Measurements from ENCODE around the gene MACROH2A1.
A peak's percentile ranks its signal among the peaks of the same experiment; 100 is the strongest.

Gene MACROH2A1
- total RNA-seq: 113 to 163 (median 130) reads per million in 4 experiments

- peak; percentile 59 for DNase-seq
Observed at GRCh38 chr5:135398855-135399793, at the start of gene MACROH2A1. Gene MACROH2A1 (minus strand): TSS chr5:135399231. CDS start chr5:135389093, 10,138 bp downstream.

GRCh38 chr5:135448071-135448739 lies 49.2 kb upstream of the MACROH2A1 start:
- DNase-seq: no peak

GRCh38 chr5:135447298-135447929 lies 48.4 kb upstream of the MACROH2A1 start, which contains the start of gene DCANP1:
Gene DCANP1 (minus strand): TSS chr5:135447348. CDS start chr5:135447108, 240 bp downstream.
- DNase-seq: no peak

GRCh38 chr5:135446615-135447014 lies 47.6 kb upstream of the MACROH2A1 start:
- no peak for DNase-seq

- DNase-seq: no peak
Observed at GRCh38 chr5:135446206-135446605, 47.2 kb upstream of the MACROH2A1 start.

GRCh38 chr5:135445306-135445985 lies 46.4 kb upstream of the MACROH2A1 start:
- no peak for DNase-seq

GRCh38 chr5:135444881-135445280 lies 45.9 kb upstream of the MACROH2A1 start:
- no peak for DNase-seq

GRCh38 chr5:135444360-135444759 lies 45.3 kb upstream of the MACROH2A1 start:
- no peak for DNase-seq

GRCh38 chr5:135443161-135443960 lies 44.3 kb upstream of the MACROH2A1 start:
- DNase-seq: no peak

GRCh38 chr5:135442431-135443160 lies 43.6 kb upstream of the MACROH2A1 start:
- no peak for DNase-seq

- DNase-seq: no peak
Observed at GRCh38 chr5:135441919-135442318, 42.9 kb upstream of the MACROH2A1 start.

- no peak for DNase-seq
Observed at GRCh38 chr5:135441350-135441831, 42.4 kb upstream of the MACROH2A1 start.

- DNase-seq: no peak
Observed at GRCh38 chr5:135440916-135441315, 41.9 kb upstream of the MACROH2A1 start.

- no peak for DNase-seq
Observed at GRCh38 chr5:135439231-135440205, 40.5 kb upstream of the MACROH2A1 start.

- no peak for DNase-seq
Observed at GRCh38 chr5:135438636-135439221, 39.7 kb upstream of the MACROH2A1 start.

- no peak for DNase-seq
Observed at GRCh38 chr5:135437796-135438560, 38.9 kb upstream of the MACROH2A1 start.

GRCh38 chr5:135437422-135437795 lies 38.4 kb upstream of the MACROH2A1 start:
- DNase-seq: no peak

GRCh38 chr5:135436951-135437418 lies 38.0 kb upstream of the MACROH2A1 start:
- DNase-seq: no peak
